Peyer's patch (tissue), 4 donors: ENCODE results near the gene TSC22D3. TPM values are rescaled to one million over a fixed set of nuclear protein-coding genes. Genes with fewer than 3 reads are reported as not detected.
A peak's percentile ranks its signal among the peaks of the same experiment; 100 is the strongest.

Experiments used
- DNase-seq, 3 donors: peaks; one replicate each; pipeline ENCODE4 v3.0.0-alpha.2; 2017 to 2019
- H3K27ac ChIP-seq, 4 donors: fragments of 200-600 bp; sonication (generic); one replicate each; pipeline ENCODE4 v1.5.1; 2016 to 2019
- H3K27me3 ChIP-seq, 2 donors: fragments of 200-600 bp; sonication (generic); one replicate each; pipeline ENCODE4 v1.5.1; 2019
- H3K36me3 ChIP-seq, 3 donors: fragments of 200-600 bp; sonication (generic); one replicate each; pipeline ENCODE4 v1.5.1; 2016 to 2019
- H3K4me1 ChIP-seq, 4 donors: fragments of 200-600 bp; sonication (generic); one replicate each; pipeline ENCODE4 v1.5.1; 2016 to 2019
- H3K4me3 ChIP-seq, 4 donors: fragments of 200-600 bp; sonication (generic); 1 replicate in 3 of 4; 2 replicates in 1 of 4; pipeline ENCODE4 v1.5.1; 2016 to 2019; ENCODE audit warnings: mild to moderate bottlenecking in 1 of 4
- H3K9me3 ChIP-seq, 4 donors: fragments of 200-600 bp; sonication (generic); one replicate each; pipeline ENCODE4 v1.5.1; 2016 to 2019; ENCODE audit warnings: mild to moderate bottlenecking in 1 of 4
- POLR2A ChIP-seq, 2 donors: fragments of 450-650 bp; IDR thresholded peaks; one replicate each; pipeline ENCODE4 v1.5.1; 2017; ENCODE audit warnings: antibody characterized with exemption in 2 of 2, mild to moderate bottlenecking in 2 of 2, moderate library complexity in 2 of 2
- total RNA-seq, 4 donors: library from RNA; depleted of rRNA; stranded (reverse); fragments of >200 nt; gene quantifications; one replicate each; pipeline ENCODE4 v1.1.0, GENCODE V29; 2016
- TF ChIP-seq, protein P1 (sequence below), 6 experiments: fragments of 450-650 bp in 4 of 6; fragments of 200-600 bp in 2 of 6; sonication (generic) in 1 of 6; IDR thresholded peaks; one replicate each; pipeline ENCODE4 v1.5.1; 2017 to 2019; ENCODE audit warnings: antibody characterized with exemption in 6 of 6, mild to moderate bottlenecking in 3 of 6, moderate library complexity in 1 of 6

TSC22D3 gene
- total RNA-seq, 4 donors from 2014 or later, result 185 to 1,146 (median 313) TPM

DNA sequence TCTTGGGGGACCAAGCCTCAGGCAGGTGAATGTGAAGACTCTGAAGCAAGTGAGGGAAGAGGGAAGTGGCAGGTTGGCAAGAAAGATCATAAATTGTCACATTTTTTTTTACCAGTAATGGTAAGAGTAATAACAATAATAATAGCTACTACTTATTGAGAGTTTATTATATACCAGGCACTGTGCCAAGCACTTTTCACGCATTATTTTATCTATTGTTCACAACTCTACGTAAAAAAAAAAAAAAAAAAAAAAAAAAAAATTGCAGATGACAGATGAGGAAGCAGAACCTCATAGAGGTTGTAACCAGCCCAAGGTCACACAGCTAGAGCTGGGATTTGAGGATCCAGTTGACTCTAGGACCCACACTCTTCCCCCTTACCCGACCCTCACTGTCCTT is 40.9 kb downstream of the TSC22D3 start:
- no peak overlapping the region for H3K4me3 ChIP-seq
- DNase-seq, result no peak
- H3K27ac ChIP-seq, result no peak overlapping the region
- H3K4me1 ChIP-seq, result peaks cover 0 to 20% (median 0%) of the 10 kb centered on the region in 4 donors
- no peak for TF ChIP-seq POLR2A (IDR thresholded peaks at IDR 0.05)
- TF ChIP-seq, protein P1, sequence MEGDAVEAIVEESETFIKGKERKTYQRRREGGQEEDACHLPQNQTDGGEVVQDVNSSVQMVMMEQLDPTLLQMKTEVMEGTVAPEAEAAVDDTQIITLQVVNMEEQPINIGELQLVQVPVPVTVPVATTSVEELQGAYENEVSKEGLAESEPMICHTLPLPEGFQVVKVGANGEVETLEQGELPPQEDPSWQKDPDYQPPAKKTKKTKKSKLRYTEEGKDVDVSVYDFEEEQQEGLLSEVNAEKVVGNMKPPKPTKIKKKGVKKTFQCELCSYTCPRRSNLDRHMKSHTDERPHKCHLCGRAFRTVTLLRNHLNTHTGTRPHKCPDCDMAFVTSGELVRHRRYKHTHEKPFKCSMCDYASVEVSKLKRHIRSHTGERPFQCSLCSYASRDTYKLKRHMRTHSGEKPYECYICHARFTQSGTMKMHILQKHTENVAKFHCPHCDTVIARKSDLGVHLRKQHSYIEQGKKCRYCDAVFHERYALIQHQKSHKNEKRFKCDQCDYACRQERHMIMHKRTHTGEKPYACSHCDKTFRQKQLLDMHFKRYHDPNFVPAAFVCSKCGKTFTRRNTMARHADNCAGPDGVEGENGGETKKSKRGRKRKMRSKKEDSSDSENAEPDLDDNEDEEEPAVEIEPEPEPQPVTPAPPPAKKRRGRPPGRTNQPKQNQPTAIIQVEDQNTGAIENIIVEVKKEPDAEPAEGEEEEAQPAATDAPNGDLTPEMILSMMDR (IDR thresholded peaks at IDR 0.05), result no peak
- no peaks in the 10 kb centered on the region for H3K36me3 ChIP-seq
- no peaks in the 10 kb centered on the region for H3K9me3 ChIP-seq
- no peaks in the 10 kb centered on the region for H3K27me3 ChIP-seq

DNA sequence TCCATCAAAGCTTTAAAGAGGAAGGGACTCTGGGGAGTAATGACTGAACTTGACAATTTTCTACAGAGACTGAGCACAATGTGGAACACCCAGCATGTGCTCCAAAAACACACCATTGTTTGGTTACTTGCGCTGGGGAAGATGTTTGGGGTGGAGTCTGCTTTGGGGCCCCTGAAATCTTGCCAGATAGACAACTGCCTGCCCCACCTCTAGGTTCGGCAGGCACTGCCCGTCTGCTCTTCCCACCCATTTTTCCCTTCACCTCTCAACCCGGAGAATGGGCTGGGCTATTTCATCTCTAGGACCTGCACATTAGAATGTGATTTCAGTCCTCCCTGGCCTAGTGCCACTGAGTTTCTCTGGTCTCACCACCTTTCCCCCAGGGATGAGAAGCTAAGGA is 41.9 kb downstream of the TSC22D3 start:
- Histone ChIP-seq H3K27ac (no peak overlapping the region), H3K9me3 (no peaks in the 10 kb centered on the region), H3K27me3 (no peaks in the 10 kb centered on the region), H3K4me1 (peaks cover 0 to 20% (median 0%) of the 10 kb centered on the region in 4 donors), H3K36me3 (no peaks in the 10 kb centered on the region), H3K4me3 (no peak overlapping the region)
- TF ChIP-seq, protein P1 (IDR thresholded peaks at IDR 0.05), result no peak
- no peak for DNase-seq

DNA sequence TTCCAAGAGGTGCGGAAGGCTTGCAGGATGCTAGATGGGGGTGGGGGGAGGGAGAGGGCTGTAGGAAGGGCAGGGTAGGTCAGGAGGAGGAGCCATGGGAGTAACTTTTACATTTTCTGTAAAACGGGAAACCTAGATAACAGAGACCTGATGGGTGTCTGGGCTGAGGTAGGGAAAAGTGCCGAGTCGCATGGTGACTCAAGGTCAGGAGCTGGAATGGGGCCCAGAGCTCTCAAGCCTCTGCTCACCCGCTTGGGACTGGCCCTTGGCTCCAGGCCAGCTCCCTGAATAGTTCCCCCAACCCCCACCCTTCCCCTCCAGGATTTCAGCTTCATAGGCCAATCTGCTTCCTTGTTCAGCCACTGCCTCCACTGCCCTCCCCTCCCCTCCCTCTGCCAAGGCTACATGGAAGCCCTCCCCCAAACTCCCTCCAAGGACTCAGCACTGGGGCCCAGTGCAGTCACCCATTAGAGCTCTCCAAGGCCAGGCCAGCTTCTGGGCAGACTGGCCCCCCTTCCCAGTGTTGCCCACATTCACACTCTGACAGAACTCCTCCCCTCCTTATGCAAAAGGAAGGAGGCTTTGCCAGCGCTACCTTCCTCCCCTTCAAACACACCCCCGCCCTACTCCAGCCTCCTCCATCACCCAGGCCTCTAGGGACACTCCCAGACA is 43.6 kb downstream of the TSC22D3 start:
- TF ChIP-seq, protein P1 (IDR thresholded peaks at IDR 0.05), result no peak
- no peak for TF ChIP-seq POLR2A (IDR thresholded peaks at IDR 0.05)
- Histone ChIP-seq H3K4me1 (peaks cover 0 to 20% (median 0%) of the 10 kb centered on the region in 4 donors), H3K27ac (peak overlapping the region in 3 of 4 donors; percentile 7 to 68 (median 35))

DNA sequence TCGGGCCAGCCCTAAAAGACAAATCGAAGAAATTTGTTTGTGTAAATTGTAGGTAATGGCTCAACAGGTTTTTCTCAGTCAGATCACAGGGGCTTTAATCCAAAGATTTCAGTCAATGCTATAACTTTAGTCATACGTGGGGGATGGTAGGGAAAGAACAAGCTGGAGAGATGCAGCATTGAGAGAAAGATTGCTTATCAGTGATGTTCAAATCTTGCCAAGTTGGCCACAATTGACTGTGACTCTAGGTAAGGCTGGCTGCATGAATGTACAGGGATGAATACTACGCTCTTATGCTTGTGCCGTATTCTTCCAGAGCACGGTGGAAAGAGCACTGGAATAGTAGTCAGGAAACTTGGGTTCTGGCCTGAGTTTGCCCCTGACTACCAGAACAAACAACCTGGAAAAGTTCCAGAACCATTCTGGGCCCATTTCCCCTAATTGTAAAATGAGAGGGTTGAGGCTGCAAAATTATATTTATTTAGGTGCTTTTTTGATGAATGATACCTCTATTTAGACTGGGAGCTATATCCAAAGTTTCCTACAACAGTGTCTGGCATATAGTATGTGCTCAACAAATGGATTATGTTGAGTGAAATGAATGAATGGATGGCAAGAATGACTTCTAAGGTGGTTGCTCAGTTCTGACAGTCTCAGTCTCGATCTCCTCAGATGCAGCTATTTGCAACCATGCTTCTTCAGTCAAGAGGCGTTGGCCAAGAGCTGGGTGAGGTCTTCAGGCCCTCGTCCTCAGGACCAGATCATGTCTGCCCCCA is 44.4 kb downstream of the TSC22D3 start:
- DNase-seq, result no peak
- Histone ChIP-seq H3K27ac (peak overlapping the region in 3 of 4 donors; percentile 7 to 68 (median 35)), H3K9me3 (no peaks in the 10 kb centered on the region), H3K4me1 (peaks cover 0 to 20% (median 0%) of the 10 kb centered on the region in 4 donors), H3K36me3 (no peaks in the 10 kb centered on the region), H3K4me3 (no peak overlapping the region), H3K27me3 (no peaks in the 10 kb centered on the region)
- TF ChIP-seq, protein P1 (IDR thresholded peaks at IDR 0.05), result no peak
- TF ChIP-seq POLR2A (IDR thresholded peaks at IDR 0.05), result no peak

More for the DNA sequence above, 43.6 kb downstream of the TSC22D3 start:
- Histone ChIP-seq H3K9me3 (no peaks in the 10 kb centered on the region), H3K4me3 (no peak overlapping the region), H3K27me3 (no peaks in the 10 kb centered on the region), H3K36me3 (no peaks in the 10 kb centered on the region)
- peak in 2 of 3 donors; percentile 76 to 83 for DNase-seq

DNA sequence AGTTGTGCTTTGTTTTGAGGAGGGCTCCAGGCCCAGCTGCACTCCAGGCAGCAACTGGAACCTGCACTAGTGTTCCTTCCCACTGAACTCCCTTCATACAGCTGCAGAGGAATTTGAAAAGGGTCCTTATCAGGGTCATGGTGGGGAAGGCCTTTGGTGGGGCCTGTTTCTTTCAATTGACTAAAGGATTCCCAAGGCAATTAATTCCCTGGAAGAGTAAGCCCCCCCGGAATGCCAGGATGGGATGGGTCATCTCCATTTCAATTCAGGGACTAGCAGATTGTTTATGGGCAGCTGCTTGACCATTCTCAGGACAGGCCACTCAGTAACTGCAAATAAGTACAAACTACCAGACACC is 45.3 kb downstream of the TSC22D3 start:
- no peak for TF ChIP-seq POLR2A (IDR thresholded peaks at IDR 0.05)
- TF ChIP-seq, protein P1 (IDR thresholded peaks at IDR 0.05), result no peak
- peaks cover 0 to 20% (median 0%) of the 10 kb centered on the region in 4 donors for H3K4me1 ChIP-seq
- H3K27ac ChIP-seq, result peak overlapping the region in 1 of 4 donors; percentile 10
- no peaks in the 10 kb centered on the region for H3K9me3 ChIP-seq
- no peak overlapping the region for H3K4me3 ChIP-seq
- H3K27me3 ChIP-seq, result no peaks in the 10 kb centered on the region
- DNase-seq, result no peak
- no peaks in the 10 kb centered on the region for H3K36me3 ChIP-seq
